SK-N-SH (cell line): ENCODE results near the gene CAPN11. TPM values are rescaled to one million over a fixed set of nuclear protein-coding genes. Genes with fewer than 3 reads are reported as not detected.

Source experiments
- CTCF ChIA-PET: fragments of 300-600, 350-600 bp; formaldehyde crosslinking; extraction: SDS; loops from one replicate; lab custom pipeline; 2021; lab: Yijun Ruan, JAX
- POLR2A ChIA-PET: fragments of 350-600 bp; sonication (Branson Sonifier 250); formaldehyde crosslinking; extraction: SDS; loops from one replicate; lab custom pipeline; 2020; ENCODE audit warnings: antibody characterized with exemption, inconsistent platforms; lab: Yijun Ruan, JAX
- DNase-seq: peaks from one replicate; pipeline ENCODE4 v3.0.0; 2012
- H2AFZ ChIP-seq: fragments of 200-600 bp; sonication (generic); 2 replicates; pipeline ENCODE4 v1.8.1; 2016; ENCODE audit warnings: antibody characterized with exemption, mild to moderate bottlenecking, low read depth
- H3F3A ChIP-seq: fragments of 200-600 bp; sonication (generic); replicated peaks from 2 replicates; pipeline ENCODE3; 2016; ENCODE audit warnings: antibody characterized with exemption, mild to moderate bottlenecking; ENCODE audit not compliant: insufficient read depth
- H3K27ac ChIP-seq, 2 experiments: fragments of 200-500 bp in 1 of 2; fragments of 200-600 bp in 1 of 2; sonication (Bioruptor generic) in 1 of 2; sonication (generic), shearing (Covaris generic) in 1 of 2; 2 replicates each; pipeline versions ENCODE4 v1.5.1 to v1.6.1; 2014 to 2016; ENCODE audit warnings: low read depth in 2 of 2, inconsistent platforms in 1 of 2, low read length in 1 of 2, mild to moderate bottlenecking in 1 of 2, mixed read lengths in 1 of 2
- H3K27me3 ChIP-seq: fragments of 200-600 bp; sonication (generic), shearing (Covaris generic); 2 replicates; pipeline ENCODE4 v1.6.1; 2016; ENCODE audit warnings: mixed run types; ENCODE audit not compliant: insufficient read depth
- H3K36me3 ChIP-seq, 2 experiments: fragments of 200-500 bp in 1 of 2; fragments of 200-600 bp in 1 of 2; sonication (Bioruptor generic) in 1 of 2; sonication (generic) in 1 of 2; replicated peaks in 1 of 2; 2 replicates each; pipeline versions ENCODE3 to v1.5.1; 2014 to 2016; ENCODE audit warnings: low read length in 1 of 2, mild to moderate bottlenecking in 1 of 2; ENCODE audit not compliant: insufficient read depth in 2 of 2, control insufficient read depth in 1 of 2
- H3K4me1 ChIP-seq, 2 experiments: fragments of 200-500 bp in 1 of 2; fragments of 200-600 bp in 1 of 2; sonication (Bioruptor generic) in 1 of 2; sonication (generic), shearing (Covaris generic) in 1 of 2; 2 replicates each; pipeline versions ENCODE4 v1.5.1 to v1.6.1; 2014 to 2016; ENCODE audit warnings: low read depth in 1 of 2, low read length in 1 of 2, mixed run types in 1 of 2; ENCODE audit not compliant: insufficient read depth in 2 of 2, control insufficient read depth in 1 of 2
- H3K4me2 ChIP-seq: fragments of 200-600 bp; sonication (generic), shearing (Covaris generic); 2 replicates; pipeline ENCODE4 v1.6.1; 2017; ENCODE audit warnings: mixed run types
- H3K4me3 ChIP-seq, 2 experiments: fragments of 200-500 bp in 1 of 2; fragments of 200-600 bp in 1 of 2; sonication (Bioruptor generic) in 1 of 2; sonication (generic), shearing (Covaris generic) in 1 of 2; 2 replicates each; pipeline versions ENCODE4 v1.5.1 to v1.8.1; 2014 to 2016; ENCODE audit warnings: low read depth in 2 of 2, inconsistent platforms in 1 of 2, low read length in 1 of 2, mild to moderate bottlenecking in 1 of 2, mixed read lengths in 1 of 2, moderate library complexity in 1 of 2
- H3K79me2 ChIP-seq: fragments of 200-600 bp; sonication (generic); 2 replicates; pipeline ENCODE4 v1.8.1; 2017; ENCODE audit warnings: mild to moderate bottlenecking; ENCODE audit not compliant: insufficient read depth
- H3K9ac ChIP-seq: fragments of 200-600 bp; sonication (generic); 2 replicates; pipeline ENCODE4 v1.6.1; 2017; ENCODE audit warnings: mixed run types
- H3K9me2 ChIP-seq: fragments of 200-600 bp; sonication (generic); 2 replicates; pipeline ENCODE4 v1.6.1; 2017; ENCODE audit warnings: mixed run types
- H3K9me3 ChIP-seq: fragments of 200-600 bp; sonication (generic); 2 replicates; pipeline ENCODE4 v1.6.1; 2017; ENCODE audit warnings: mixed run types, mild to moderate bottlenecking, moderate library complexity
- H4K20me1 ChIP-seq: fragments of 200-600 bp; sonication (generic); 2 replicates; pipeline ENCODE4 v1.6.1; 2017; ENCODE audit warnings: mild to moderate bottlenecking, mixed run types; ENCODE audit not compliant: insufficient read depth
- FOXJ3 ChIP-seq: sonication (generic); formaldehyde crosslinking; IDR thresholded peaks from 2 replicates; pipeline ENCODE4 v1.5.1; 2020; ENCODE audit warnings: mild to moderate bottlenecking, missing genetic modification reagents
- IRF3 ChIP-seq: fragments of 150-350 bp; IDR thresholded peaks from 2 replicates; pipeline ENCODE4 v1.6.1; 2016; ENCODE audit warnings: mild to moderate bottlenecking, low read depth, low read length
- MEF2A ChIP-seq: IDR thresholded peaks from 2 replicates; pipeline ENCODE4 v1.4.0; 2012; ENCODE audit warnings: low read depth, borderline replicate concordance
- RAD21 ChIP-seq: IDR thresholded peaks from 2 replicates; pipeline ENCODE4 v1.6.1; 2012; ENCODE audit warnings: mild to moderate bottlenecking, low read length
- RCOR1 ChIP-seq: fragments of 150-350 bp; IDR thresholded peaks from 2 replicates; pipeline ENCODE4 v1.6.1; 2017; ENCODE audit warnings: antibody characterized with exemption, low read length
- SIN3A ChIP-seq: IDR thresholded peaks from 2 replicates; pipeline ENCODE4 v1.6.1; 2012; ENCODE audit warnings: low read depth, mild to moderate bottlenecking, low read length, moderate library complexity, borderline replicate concordance
- SMC3 ChIP-seq: IDR thresholded peaks from 2 replicates; pipeline ENCODE4 v1.6.1; 2012; ENCODE audit warnings: low read depth, low read length, improper control_type of control experiment
- TAF1 ChIP-seq: IDR thresholded peaks from 2 replicates; pipeline ENCODE4 v1.6.1; 2012; ENCODE audit warnings: low read depth, mild to moderate bottlenecking, low read length, moderate library complexity, borderline replicate concordance
- WGBS: methylation state at CpG from one replicate; pipeline ENCODE4 v1.1.6; 2017; ENCODE audit warnings: low lambda C conversion rate; 5-methylcytosine and 5-hydroxymethylcytosine counted together
- polyA plus RNA-seq, 3 experiments: library from polyadenylated mRNA; depleted of rRNA; stranded (reverse); fragments of >200 nt; gene quantifications; 2 replicates each; pipeline ENCODE4 v1.2.3, GENCODE V29; 2012
- TF ChIP-seq, protein P1 (sequence below): IDR thresholded peaks from 2 replicates; pipeline ENCODE4 v1.6.1; 2012; ENCODE audit warnings: mild to moderate bottlenecking, low read depth, low read length, moderate library complexity

The CAPN11 gene
- polyA plus RNA-seq, 1 of the 3 experiments (the other 2 are of a cell fraction) = not detected

DNA sequence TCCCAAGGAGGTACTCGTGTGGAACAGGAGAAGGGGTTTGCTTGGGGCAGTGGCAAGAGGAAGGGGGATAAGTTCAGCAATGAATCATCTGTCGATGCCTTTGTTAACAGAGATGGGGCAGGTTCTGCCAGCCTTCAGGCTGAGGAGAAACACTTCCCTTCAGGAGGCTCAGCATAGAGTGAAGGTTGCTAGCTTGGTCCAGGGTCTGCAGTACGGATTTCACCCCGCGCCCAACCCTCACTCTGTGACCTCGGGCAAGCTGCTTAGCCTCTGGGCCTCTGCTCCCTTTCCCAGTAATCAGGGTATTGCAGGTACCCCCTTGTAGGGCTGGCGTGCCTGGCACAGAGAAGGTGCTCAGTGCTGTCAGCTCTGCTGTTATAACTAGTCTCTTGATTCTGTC lies 7.5 kb downstream of the CAPN11 start:
- Histone ChIP-seq H3K9ac (no peak overlapping the region), H3F3A (no peaks in the 10 kb centered on the region), H3K9me2 (no peaks in the 10 kb centered on the region), H3K27ac (no peak overlapping the region), H3K4me2 (no peak overlapping the region), H3K9me3 (no peaks in the 10 kb centered on the region), H4K20me1 (no peaks in the 10 kb centered on the region), H3K4me3 (no peak overlapping the region), H3K36me3 (no peaks in the 10 kb centered on the region), H2AFZ (no peak overlapping the region), H3K4me1 (peaks cover 0 to 3% of the 10 kb centered on the region in 2 experiments; a peak in 1 of 4 replicates), H3K79me2 (no peaks in the 10 kb centered on the region), H3K27me3 (no peaks in the 10 kb centered on the region)
- WGBS = 55% methylated on average over 7 of the region's 7 CpGs
- POLR2A ChIA-PET = no interaction called here
- CTCF ChIA-PET = interaction anchor here (1.3 to 3.1 kb wide), 2 partner anchors 20 to 69 kb away, joined by 3 to 14 read pairs; no protein-coding TSS in a partner anchor
- DNase-seq = no peak
- TF ChIP-seq IRF3 = no peak
- no peak for TF ChIP-seq TAF1
- TF ChIP-seq, protein P1, sequence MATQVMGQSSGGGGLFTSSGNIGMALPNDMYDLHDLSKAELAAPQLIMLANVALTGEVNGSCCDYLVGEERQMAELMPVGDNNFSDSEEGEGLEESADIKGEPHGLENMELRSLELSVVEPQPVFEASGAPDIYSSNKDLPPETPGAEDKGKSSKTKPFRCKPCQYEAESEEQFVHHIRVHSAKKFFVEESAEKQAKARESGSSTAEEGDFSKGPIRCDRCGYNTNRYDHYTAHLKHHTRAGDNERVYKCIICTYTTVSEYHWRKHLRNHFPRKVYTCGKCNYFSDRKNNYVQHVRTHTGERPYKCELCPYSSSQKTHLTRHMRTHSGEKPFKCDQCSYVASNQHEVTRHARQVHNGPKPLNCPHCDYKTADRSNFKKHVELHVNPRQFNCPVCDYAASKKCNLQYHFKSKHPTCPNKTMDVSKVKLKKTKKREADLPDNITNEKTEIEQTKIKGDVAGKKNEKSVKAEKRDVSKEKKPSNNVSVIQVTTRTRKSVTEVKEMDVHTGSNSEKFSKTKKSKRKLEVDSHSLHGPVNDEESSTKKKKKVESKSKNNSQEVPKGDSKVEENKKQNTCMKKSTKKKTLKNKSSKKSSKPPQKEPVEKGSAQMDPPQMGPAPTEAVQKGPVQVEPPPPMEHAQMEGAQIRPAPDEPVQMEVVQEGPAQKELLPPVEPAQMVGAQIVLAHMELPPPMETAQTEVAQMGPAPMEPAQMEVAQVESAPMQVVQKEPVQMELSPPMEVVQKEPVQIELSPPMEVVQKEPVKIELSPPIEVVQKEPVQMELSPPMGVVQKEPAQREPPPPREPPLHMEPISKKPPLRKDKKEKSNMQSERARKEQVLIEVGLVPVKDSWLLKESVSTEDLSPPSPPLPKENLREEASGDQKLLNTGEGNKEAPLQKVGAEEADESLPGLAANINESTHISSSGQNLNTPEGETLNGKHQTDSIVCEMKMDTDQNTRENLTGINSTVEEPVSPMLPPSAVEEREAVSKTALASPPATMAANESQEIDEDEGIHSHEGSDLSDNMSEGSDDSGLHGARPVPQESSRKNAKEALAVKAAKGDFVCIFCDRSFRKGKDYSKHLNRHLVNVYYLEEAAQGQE = no peak

DNA sequence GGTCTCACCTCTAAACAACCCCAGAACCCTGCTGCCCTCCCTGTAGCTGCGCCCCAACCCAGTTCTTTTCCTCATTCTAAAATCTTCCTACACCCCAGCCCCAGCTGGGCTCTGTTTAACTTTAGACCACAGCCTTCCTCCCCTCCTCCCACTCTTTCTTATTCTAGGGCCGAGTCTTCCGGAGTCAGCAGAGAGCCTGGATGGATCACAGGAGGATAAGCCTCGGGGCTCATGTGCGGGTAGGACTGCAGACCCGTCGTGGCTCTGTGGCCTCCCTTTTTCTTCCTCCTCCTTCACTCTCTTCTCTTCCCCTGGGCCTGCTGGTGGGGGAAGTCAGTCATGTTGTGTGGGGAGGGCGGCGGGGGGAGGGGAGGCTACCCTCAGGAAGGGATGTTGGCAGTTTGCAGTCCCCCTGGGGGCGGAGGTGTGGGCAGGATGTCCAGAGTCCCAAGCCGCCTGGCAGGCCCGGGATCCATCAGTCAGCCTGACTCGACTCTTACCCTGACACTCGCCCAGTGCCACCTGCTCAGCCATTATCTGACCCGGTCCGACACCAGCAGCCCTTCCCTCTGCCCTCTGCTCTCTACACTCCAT lies 8.1 kb downstream of the CAPN11 start:
- no peaks in the 10 kb centered on the region for H3K9me2 ChIP-seq
- DNase-seq = no peak
- H4K20me1 ChIP-seq = no peaks in the 10 kb centered on the region
- H3K4me2 ChIP-seq = no peak overlapping the region
- TF ChIP-seq SIN3A = no peak
- TF ChIP-seq MEF2A = no peak
- TF ChIP-seq RCOR1 = no peak
- TF ChIP-seq SMC3 = no peak
- TF ChIP-seq FOXJ3 (CRISPR knock-in tag) = no peak
- TF ChIP-seq RAD21 = no peak
- H3K4me3 ChIP-seq = no peak overlapping the region
- WGBS = 70% methylated on average over 15 of the region's 16 CpGs
- no peaks in the 10 kb centered on the region for H3K36me3 ChIP-seq
- H3K27me3 ChIP-seq = no peaks in the 10 kb centered on the region
- no peak overlapping the region for H3K9ac ChIP-seq
- ChIA-PET POLR2A (no interaction called here), CTCF (interaction anchor here (1.0 to 7.1 kb wide), 4 partner anchors 15 to 69 kb away, joined by 3 to 128 read pairs (median 9); no protein-coding TSS in a partner anchor)
- no peak overlapping the region for H3K27ac ChIP-seq
- no peaks in the 10 kb centered on the region for H3K79me2 ChIP-seq
- no peaks in the 10 kb centered on the region for H3K9me3 ChIP-seq
- no peaks in the 10 kb centered on the region for H3F3A ChIP-seq
- no peak overlapping the region for H2AFZ ChIP-seq
- peaks cover 0 to 3% of the 10 kb centered on the region in 2 experiments; a peak in 1 of 4 replicates for H3K4me1 ChIP-seq
